ENCODE results near the gene CLIC5.

GRCh38 chr6:45946887-45947286 is 68.8 kb downstream of the CLIC5 start:
- TF ChIP-seq POLR2A (IDR thresholded peaks at IDR 0.05), result no peak
- TF ChIP-seq CTCF (IDR thresholded peaks at IDR 0.05), result no peak
